ENCODE results near the gene CSNK1D.
A peak's percentile ranks its signal among the peaks of the same experiment; 100 is the strongest.

Gene CSNK1D

GRCh38 chr17:82294064-82294773, 20.7 kb upstream of the CSNK1D start:
- DNase-seq = no peak

GRCh38 chr17:82292251-82293154, 19.0 kb upstream of the CSNK1D start:
- peak; percentile 94 to 97 for DNase-seq

- no peak for DNase-seq
Measured at GRCh38 chr17:82291582-82292250, 18.2 kb upstream of the CSNK1D start.

- no peak for DNase-seq
Measured at GRCh38 chr17:82287868-82288801, 14.6 kb upstream of the CSNK1D start.

DNA sequence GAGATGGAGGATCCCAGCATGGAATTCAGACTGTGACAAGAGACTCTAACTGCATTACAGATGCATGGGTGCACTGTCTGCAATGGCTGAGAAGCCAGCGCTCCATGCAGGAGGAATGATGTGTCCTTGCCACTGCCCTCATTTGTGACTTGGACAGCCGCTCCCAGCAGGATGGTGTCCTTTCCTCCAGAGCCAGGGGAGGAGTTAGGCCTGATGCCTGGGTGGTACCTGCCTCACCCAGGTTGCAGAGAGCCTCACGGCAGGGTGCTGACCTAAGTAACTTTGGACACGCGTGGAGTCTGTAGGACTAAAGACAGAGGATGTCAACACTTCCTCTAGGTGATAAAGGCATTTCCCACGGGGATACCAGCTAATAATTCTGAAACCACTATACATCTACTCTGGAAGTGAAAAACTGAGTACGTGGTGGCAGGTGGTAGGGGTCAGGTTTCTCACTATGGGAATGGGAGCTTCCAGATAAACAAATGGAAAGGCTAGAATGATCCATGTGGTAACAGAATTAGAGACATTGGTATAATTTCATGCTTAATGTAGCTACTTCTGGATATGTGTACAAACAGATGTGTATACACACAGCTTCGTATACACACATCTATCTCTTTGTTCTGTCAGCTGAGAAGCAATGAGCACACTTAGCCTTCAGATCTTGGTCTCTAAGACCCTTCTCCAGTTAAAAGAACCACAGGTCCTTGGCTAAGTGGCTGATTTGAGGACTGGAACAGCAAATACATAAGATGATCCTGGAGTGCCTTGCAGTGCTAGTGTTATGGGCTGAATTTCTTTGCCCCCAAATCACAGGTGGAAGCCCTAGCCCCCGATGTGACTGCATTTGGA, 13.7 kb upstream of the CSNK1D start:
- DNase-seq = no peak

DNA sequence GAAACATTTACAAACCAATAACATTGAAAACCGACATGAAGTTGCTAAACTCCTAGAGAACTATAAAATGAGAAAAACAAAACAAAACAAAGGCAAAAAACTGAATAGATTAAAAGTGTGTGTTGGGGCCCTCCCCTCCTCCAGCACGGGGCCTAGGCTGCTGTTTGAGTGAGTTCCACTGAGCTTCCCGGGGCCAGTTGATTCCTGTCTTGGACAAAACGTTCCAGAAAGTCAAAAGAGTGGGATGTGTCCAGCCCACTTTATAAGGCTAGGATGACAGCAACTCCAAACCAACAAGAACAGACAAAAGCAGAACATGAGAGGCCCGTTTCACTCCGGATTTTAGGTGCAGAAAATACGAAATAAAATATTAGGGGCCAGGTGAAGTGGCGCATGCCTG, 11.6 kb upstream of the CSNK1D start:
- no peak for DNase-seq

DNA sequence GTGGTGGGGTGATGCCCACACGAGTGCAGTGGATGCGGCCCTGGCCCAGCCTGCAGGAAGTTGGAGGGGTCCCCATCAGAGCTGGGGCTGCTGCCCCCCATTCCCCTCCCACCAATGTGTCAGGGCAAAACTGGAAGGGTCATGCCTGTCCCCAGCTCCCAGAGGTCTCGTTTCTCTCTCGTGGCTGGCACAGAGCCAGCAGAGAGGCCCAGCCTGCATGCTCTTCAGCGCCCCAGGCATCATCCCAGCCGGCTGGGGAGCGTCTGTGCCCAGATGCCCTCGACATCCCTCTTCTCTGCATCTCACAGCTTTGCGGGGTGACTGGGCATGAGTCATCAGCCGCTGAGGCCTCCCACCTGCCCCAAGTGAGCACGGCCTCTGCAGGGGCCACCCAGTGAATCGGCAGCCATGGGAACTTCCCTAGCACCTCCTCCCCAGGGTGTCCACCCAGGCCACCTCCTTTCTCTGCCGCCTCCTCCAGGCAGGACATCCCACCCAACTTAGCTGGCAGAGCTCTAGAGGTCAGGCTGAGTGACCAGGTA, 9.8 kb upstream of the CSNK1D start:
- no peak for DNase-seq

DNA sequence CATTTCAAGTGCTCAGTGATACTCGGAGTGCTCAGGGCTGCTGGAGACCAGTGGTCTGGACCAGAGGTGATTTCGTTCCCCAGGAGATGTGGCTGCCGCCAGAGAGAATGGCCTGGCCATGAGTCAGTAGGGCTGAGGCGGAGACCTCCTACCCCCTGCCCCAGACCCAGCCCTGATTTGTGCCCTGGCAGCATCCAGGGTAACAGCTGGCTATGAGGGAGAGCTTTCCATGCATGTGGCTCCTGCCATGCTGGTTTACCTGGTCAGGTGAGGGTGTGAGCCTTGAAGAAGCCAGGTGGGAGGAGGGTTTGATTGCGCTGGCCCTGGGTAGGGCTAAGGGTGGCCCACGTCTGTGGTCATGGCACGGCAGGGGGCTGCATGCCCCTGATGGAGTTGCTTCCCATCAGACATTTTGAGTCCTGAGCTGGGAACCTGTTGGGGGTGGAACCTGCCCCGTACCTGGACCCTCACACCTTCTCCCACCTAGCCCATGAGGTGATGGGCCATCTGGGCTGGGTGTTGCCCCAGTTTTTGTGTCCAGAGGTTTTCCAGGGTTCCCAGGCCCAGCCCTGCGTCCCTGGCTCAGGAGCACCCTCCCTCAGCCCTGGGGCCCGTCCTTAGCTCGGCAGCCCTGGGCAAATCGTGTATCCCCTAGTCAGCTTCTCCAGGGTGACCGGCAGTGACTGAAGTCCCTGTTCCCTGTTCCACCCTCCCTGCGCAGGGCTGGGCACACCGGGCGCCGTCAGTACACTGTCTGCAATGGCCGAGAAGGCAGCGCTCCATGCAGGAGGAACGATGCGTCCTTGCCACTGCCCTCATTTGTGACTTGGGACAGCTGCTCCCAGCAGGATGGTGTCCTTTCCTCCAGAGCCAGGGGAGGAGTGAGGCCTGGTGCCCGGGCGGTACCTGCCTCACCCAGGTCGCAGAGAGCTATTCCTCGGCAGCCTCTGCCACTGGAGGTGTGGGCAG, 9.0 kb upstream of the CSNK1D start:
- no peak for DNase-seq

- no peak for DNase-seq
Measured at GRCh38 chr17:82281502-82282238, 8.2 kb upstream of the CSNK1D start.

- no peak for DNase-seq
Measured at GRCh38 chr17:82281076-82281475, 7.6 kb upstream of the CSNK1D start.

- no peak for DNase-seq
Measured at GRCh38 chr17:82280537-82280936, 7.0 kb upstream of the CSNK1D start.

DNA sequence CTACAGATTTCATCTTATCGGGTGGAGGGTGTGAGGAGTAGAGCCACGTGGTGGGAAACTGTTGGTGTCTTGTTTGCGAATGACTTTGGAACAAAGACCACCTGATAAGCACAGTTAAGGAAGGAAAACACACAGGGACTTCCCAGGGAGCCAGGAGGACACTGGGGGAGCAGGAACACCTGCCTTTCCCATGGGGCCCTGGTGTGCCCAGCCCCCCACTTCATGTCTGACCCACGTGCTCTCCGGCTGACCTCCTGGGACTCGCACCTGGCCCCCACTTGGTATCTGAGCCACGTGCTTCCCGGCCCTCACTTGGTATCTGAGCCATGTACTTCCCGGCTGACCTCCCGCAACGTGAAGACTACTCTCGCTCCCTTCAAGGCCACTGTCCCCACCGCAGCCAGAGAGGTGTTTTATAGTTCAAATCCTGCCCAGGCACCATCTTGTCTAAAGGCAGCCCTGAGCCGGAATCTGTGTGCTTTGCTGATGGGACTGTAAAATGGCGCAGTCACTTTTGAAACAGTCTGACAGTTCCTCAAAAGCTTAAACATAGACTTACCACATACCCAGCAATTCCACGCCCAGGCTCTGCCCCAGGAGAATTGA, 5.4 kb upstream of the CSNK1D start:
- DNase-seq = no peak

GRCh38 chr17:82278308-82278707, 4.8 kb upstream of the CSNK1D start:
- DNase-seq = no peak

DNA sequence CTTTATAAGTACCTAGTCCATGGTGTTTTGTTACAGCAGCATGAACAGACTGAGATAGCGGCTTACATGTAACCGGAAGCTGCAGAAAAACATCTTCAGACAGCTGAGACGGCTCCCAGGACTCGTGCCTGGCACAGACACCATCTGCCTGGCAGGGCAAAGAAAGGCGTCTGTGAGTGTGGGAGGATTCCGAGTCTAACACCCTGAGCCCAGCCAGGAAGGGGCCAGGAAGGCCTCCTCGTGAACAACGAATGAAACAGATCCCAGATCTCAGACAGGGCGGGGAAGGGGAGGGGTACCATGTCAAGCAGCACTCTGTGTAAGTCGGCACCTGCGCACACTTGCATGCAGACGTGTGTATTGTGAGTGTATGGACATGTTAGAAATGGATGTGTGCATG, 4.4 kb upstream of the CSNK1D start:
- peak in 1 of 2 donors; percentile 17 for DNase-seq

DNA sequence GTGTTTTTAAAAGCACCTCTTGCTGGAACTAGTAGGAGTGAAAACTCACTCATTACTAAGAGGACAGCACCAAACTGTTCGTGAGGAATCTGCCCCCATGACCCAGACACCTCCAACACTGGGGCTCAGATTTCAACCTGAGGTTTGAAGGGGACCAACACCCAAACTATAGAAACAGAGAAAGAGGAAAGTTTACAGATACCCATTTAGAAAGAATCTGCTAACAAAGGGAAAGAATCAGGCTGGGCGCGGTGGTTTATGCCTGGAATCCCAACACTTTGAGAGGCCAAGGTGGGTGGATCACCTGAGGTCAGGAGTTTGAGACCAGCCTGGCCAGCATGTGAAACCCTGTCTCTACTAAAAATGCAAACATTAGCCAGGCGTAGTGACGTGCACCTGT, 3.4 kb upstream of the CSNK1D start:
- DNase-seq = no peak

GRCh38 chr17:82275326-82275725, 1.8 kb upstream of the CSNK1D start:
- DNase-seq = no peak

GRCh38 chr17:82274134-82275020, 877 bp upstream of the CSNK1D start:
- DNase-seq = no peak

Data from hippocampal formation (tissue), 2 donors.